ENCODE data around the gene KRT2.

- TF ChIP-seq CTCF (IDR thresholded peaks at IDR 0.05; ENCODE audit: poor library complexity) (no peak), EZH2phosphoT487 (IDR thresholded peaks at IDR 0.05; ENCODE audit: low read depth, severe bottlenecking, unreplicated experiment) (no peak), EZH2 (IDR thresholded peaks at IDR 0.05; ENCODE audit: borderline replicate concordance) (no peak)
Measured at GRCh38 chr12:52614381-52615207, 37.4 kb downstream of the KRT2 start.

All from hepatocyte (in vitro differentiated cells).